HepG2 (cell line): ENCODE results near the gene CRLF2. TPM values are rescaled to one million over a fixed set of nuclear protein-coding genes. Genes with fewer than 3 reads are reported as not detected.

Source experiments
- ATAC-seq: fragments of 200-7000 bp; cut with Tn5 transposase; 3 replicates; pipeline ENCODE4 v1.9.1; 2020; ENCODE audit warnings: mild to moderate bottlenecking, moderate library complexity
- BruUV-seq: library from RNA; stranded (reverse); fragments of 400-500 nt; replicated peaks from 2 replicates; lab custom pipeline; 2021; lab: Mats Ljungman, UMichigan
- CTCF ChIA-PET: fragments of 300-600 bp; formaldehyde crosslinking; extraction: SDS; loops from one replicate; lab custom pipeline; 2021; ENCODE audit warnings: low total read pairs, inconsistent platforms, low intra/inter-chr PET ratio; lab: Yijun Ruan, JAX
- POLR2A ChIA-PET: fragments of 350-600 bp; sonication (Branson Sonifier 250); formaldehyde crosslinking; loops from one replicate; lab custom pipeline; 2020; ENCODE audit warnings: antibody characterized with exemption, inconsistent platforms; lab: Yijun Ruan, JAX
- DNase-seq: peaks from one replicate; pipeline ENCODE4 v3.0.0-alpha.2; 2015; ENCODE audit warnings: low spot score
- FAIRE-seq: peaks from 3 replicates; lab custom pipeline; 2011; peaks lifted over from hg19 to GRCh38; lab: Jason Lieb, UNC
- H2AFZ ChIP-seq: one replicate; pipeline ENCODE4 v1.6.1; 2011; ENCODE audit warnings: low read length, inconsistent platforms
- H3K27ac ChIP-seq: fragments of 300-600 bp; 3 replicates; pipeline ENCODE4 v1.8.0; 2011; ENCODE audit warnings: mixed run types, mild to moderate bottlenecking, mixed read lengths, low read length, inconsistent platforms; ENCODE audit not compliant: insufficient read depth; ENCODE audit errors: extremely low read length
- H3K27me3 ChIP-seq, 2 experiments: fragments of 200-600 bp in 1 of 2; 2 replicates in 1 of 2; 3 replicates in 1 of 2; pipeline versions ENCODE4 v1.6.0 to v1.8.0; 2011; ENCODE audit warnings: low read length in 2 of 2, mild to moderate bottlenecking in 2 of 2, moderate library complexity in 2 of 2, inconsistent platforms in 1 of 2; ENCODE audit not compliant: insufficient read depth in 2 of 2, control insufficient read depth in 1 of 2
- H3K36me3 ChIP-seq, 2 experiments: fragments of 200-600 bp in 1 of 2; replicated peaks in 1 of 2; 2 replicates in 1 of 2; 3 replicates in 1 of 2; pipeline versions ENCODE4 v1.5.1 to v1.8.0; 2011; ENCODE audit warnings: low read length in 2 of 2, inconsistent platforms in 1 of 2; ENCODE audit not compliant: insufficient read depth in 2 of 2, control insufficient read depth in 1 of 2
- H3K4me1 ChIP-seq: 2 replicates; pipeline ENCODE4 v1.5.1; 2012; ENCODE audit warnings: low read length, inconsistent platforms; ENCODE audit not compliant: insufficient read depth
- H3K4me2 ChIP-seq: 2 replicates; pipeline ENCODE4 v1.6.0; 2011; ENCODE audit warnings: low read depth, low read length, inconsistent platforms
- H3K4me3 ChIP-seq, 3 experiments: fragments of 200-600 bp in 1 of 3; sonication (generic), shearing (Covaris generic) in 1 of 3; replicated peaks in 1 of 3; 2 replicates each; pipeline ENCODE4 v1.5.1; 2011 to 2016; ENCODE audit warnings: low read length in 3 of 3, inconsistent platforms in 2 of 3, low read depth in 2 of 3, mild to moderate bottlenecking in 2 of 3, control low read depth in 1 of 3, mixed read lengths in 1 of 3; ENCODE audit not compliant: insufficient read depth in 1 of 3
- H3K79me2 ChIP-seq: one replicate; pipeline ENCODE4 v1.6.1; 2011; ENCODE audit warnings: low read length, inconsistent platforms; ENCODE audit not compliant: insufficient read depth
- H3K9ac ChIP-seq: 2 replicates; pipeline ENCODE4 v1.6.0; 2011; ENCODE audit warnings: mild to moderate bottlenecking, low read depth, low read length, inconsistent platforms; ENCODE audit not compliant: insufficient read depth
- H3K9me3 ChIP-seq: 2 replicates; pipeline ENCODE4 v1.5.1; 2012; ENCODE audit warnings: mild to moderate bottlenecking, low read length
- H4K20me1 ChIP-seq: 2 replicates; pipeline ENCODE4 v1.6.0; 2011; ENCODE audit warnings: inconsistent platforms, mild to moderate bottlenecking, low read length, moderate library complexity; ENCODE audit not compliant: insufficient read depth
- HBP1 ChIP-seq: IDR thresholded peaks from 2 replicates; pipeline ENCODE4 v1.6.1; 2016; ENCODE audit warnings: low read depth, control low read depth
- HMGA1 ChIP-seq: sonication (generic); formaldehyde crosslinking; conservative IDR thresholded peaks from 2 replicates; pipeline ENCODE4 v1.4.0; 2020; ENCODE audit warnings: missing genetic modification reagents
- HNRNPK ChIP-seq: fragments of 200-400 bp; formaldehyde crosslinking; IDR thresholded peaks from 2 replicates; pipeline ENCODE4 v1.6.1; 2018; ENCODE audit warnings: low read length, low read depth, moderate library complexity, mild to moderate bottlenecking; ENCODE audit not compliant: poor library complexity, severe bottlenecking
- RXRA ChIP-seq: sonication (generic); formaldehyde crosslinking; IDR thresholded peaks from 2 replicates; pipeline ENCODE4 v1.5.1; 2020; ENCODE audit warnings: missing genetic modification reagents
- SMAD1 ChIP-seq: sonication (generic); formaldehyde crosslinking; IDR thresholded peaks from 2 replicates; pipeline ENCODE4 v1.4.0; 2020; ENCODE audit warnings: missing genetic modification reagents, low read depth, mild to moderate bottlenecking, borderline replicate concordance
- ZUFSP ChIP-seq: sonication (generic); formaldehyde crosslinking; IDR thresholded peaks from 2 replicates; pipeline ENCODE4 v1.9.0; 2021; ENCODE audit warnings: missing genetic modification reagents, mild to moderate bottlenecking, borderline replicate concordance
- WGBS: methylation state at CpG from one replicate; pipeline ENCODE4 v1.1.6; 2017; ENCODE audit warnings: low lambda C conversion rate; 5-methylcytosine and 5-hydroxymethylcytosine counted together
- in situ Hi-C: cut with HindIII; loops from 2 replicates; pipeline ENCODE4 v1.10.0; 2017; ENCODE audit warnings: low pct_unique_long_range_greater_than_20kb; ENCODE audit not compliant: extremely low pct_ligation_motif_present
- intact Hi-C: fragments of 100-400 bp; cut with micrococcal nuclease; formaldehyde crosslinking; loops from one replicate; pipeline ENCODE4 v1.10.0; 2022; ENCODE audit not compliant: unreplicated experiment
- polyA plus RNA-seq, 8 experiments: library from polyadenylated mRNA; depleted of rRNA in 3 of 8; stranded (reverse) in 7 of 8; unstranded in 1 of 8; fragments of >200 nt; fragmentation: Illumina TruSeq in 4 of 8; extraction: Trizol in 4 of 8; gene quantifications; 2 replicates each; pipeline versions ENCODE4 v1.2.1 to v1.2.3, GENCODE V29; 2011 to 2016; ENCODE audit warnings: low read depth in 4 of 8, missing spikeins in 1 of 8, mixed read lengths in 1 of 8; ENCODE audit not compliant: insufficient read depth in 1 of 8
- total RNA-seq, 5 experiments: library from RNA; depleted of rRNA; stranded (reverse); fragments of >200 nt; fragmentation: Illumina TruSeq; extraction: Trizol; gene quantifications; 2 replicates each; pipeline ENCODE4 v1.2.3, GENCODE V29; 2016; ENCODE audit warnings: low read depth in 1 of 5

Gene CRLF2
- total and polyA plus RNA-seq, 2 of the 13 experiments (the other 11 are each of a cell fraction or from before 2014, with no cell fraction given) = not detected

- CTCF ChIA-PET = no interaction called here
- no peak overlapping the region for H3K27ac ChIP-seq
- no peaks in the 10 kb centered on the region for H4K20me1 ChIP-seq
- H3K4me2 ChIP-seq = no peak overlapping the region
- no peak for ATAC-seq
- no peak overlapping the region for H3K4me3 ChIP-seq
- H3K79me2 ChIP-seq = no peaks in the 10 kb centered on the region
- intact Hi-C loops = no loop called here
- H3K4me1 ChIP-seq = no peaks in the 10 kb centered on the region
- TF ChIP-seq RXRA (CRISPR knock-in tag) (no peak), ZUFSP (no peak)
- TF ChIP-seq, all 625 proteins: peak for 0
- no peaks in the 10 kb centered on the region for H3K9me3 ChIP-seq
- H3K36me3 ChIP-seq = no peaks in the 10 kb centered on the region
- FAIRE-seq = no peak
- POLR2A ChIA-PET = no interaction called here
- 44% methylated on average over 11 of the region's 11 CpGs for WGBS
- BruUV-seq = no TSS peak
- DNase-seq = no peak
- H2AFZ ChIP-seq = no peak overlapping the region
- in situ Hi-C loops = no loop called here
- H3K27me3 ChIP-seq = peaks cover 0 to 8% of the 10 kb centered on the region in 2 experiments; a peak in 2 of 5 replicates
- H3K9ac ChIP-seq = no peak overlapping the region
Measured at GRCh38 chrX:1170243-1170642, 42.2 kb downstream of the CRLF2 start.

GRCh38 chrX:1169189-1169588 is 43.3 kb downstream of the CRLF2 start:
- Histone ChIP-seq H3K4me3 (no peak overlapping the region), H3K9me3 (no peaks in the 10 kb centered on the region), H3K27me3 (peaks cover 0 to 5% of the 10 kb centered on the region in 2 experiments; a peak in 2 of 5 replicates), H4K20me1 (no peaks in the 10 kb centered on the region), H3K4me2 (no peak overlapping the region), H3K79me2 (no peaks in the 10 kb centered on the region), H3K4me1 (no peaks in the 10 kb centered on the region)
- intact Hi-C loops = no loop called here
- DNase-seq (no peak), FAIRE-seq (no peak)
- WGBS = 52% methylated on average over 7 of the region's 7 CpGs
- CTCF ChIA-PET = no interaction called here
- in situ Hi-C loops = no loop called here
- BruUV-seq = no TSS peak
- no peak for TF ChIP-seq SMAD1
- peak; percentile 65 for TF ChIP-seq HNRNPK
- TF ChIP-seq HMGA1 (CRISPR knock-in tag) = no peak
- TF ChIP-seq HBP1 = no peak
- TF ChIP-seq, all 625 proteins: peak for 1
- ATAC-seq = no peak
- POLR2A ChIA-PET = no interaction called here
- Histone ChIP-seq H2AFZ (no peak overlapping the region), H3K9ac (no peak overlapping the region), H3K36me3 (no peaks in the 10 kb centered on the region), H3K27ac (no peak overlapping the region)
